Measurements from ENCODE around the gene SLC6A5.

SLC6A5 gene

GRCh38 chr11:20631519-20632168 lies 32.2 kb downstream of the SLC6A5 start:
- ChIA-PET POLR2A (no interaction called here), CTCF (interaction anchor here (1.2 to 1.4 kb wide), 3 partner anchors 16 to 499 kb away, joined by 3 to 6 read pairs (median 3); no protein-coding TSS in a partner anchor)
- DNase-seq (ENCODE audit: extremely low spot score) = no peak
- no peak for TF ChIP-seq CTCF (IDR thresholded peaks at IDR 0.05; ENCODE audit: control extremely low read depth, extremely low read depth, low read depth, missing control alignments)

- no peak for DNase-seq (ENCODE audit: extremely low spot score)
- ChIA-PET POLR2A (no interaction called here), CTCF (no interaction called here)
- TF ChIP-seq CTCF (IDR thresholded peaks at IDR 0.05; ENCODE audit: control extremely low read depth, extremely low read depth, low read depth, missing control alignments) = no peak
Observed at GRCh38 chr11:20632169-20632532, 32.7 kb downstream of the SLC6A5 start.

GRCh38 chr11:20634044-20634443 lies 34.6 kb downstream of the SLC6A5 start:
- DNase-seq (ENCODE audit: extremely low spot score) = no peak
- ChIA-PET POLR2A (no interaction called here), CTCF (interaction anchor here (1.0 kb wide), 1 partner anchor 15 kb away, joined by 3 read pairs; no protein-coding TSS in a partner anchor)
- TF ChIP-seq CTCF (IDR thresholded peaks at IDR 0.05; ENCODE audit: control extremely low read depth, extremely low read depth, low read depth, missing control alignments) = no peak

GRCh38 chr11:20634781-20635180 lies 35.4 kb downstream of the SLC6A5 start:
- POLR2A ChIA-PET = no interaction called here
- no peak for TF ChIP-seq CTCF (IDR thresholded peaks at IDR 0.05; ENCODE audit: control extremely low read depth, extremely low read depth, low read depth, missing control alignments)
- DNase-seq (ENCODE audit: extremely low spot score) = no peak
- CTCF ChIA-PET = interaction anchor here (1.0 kb wide), 1 partner anchor 15 kb away, joined by 3 read pairs; no protein-coding TSS in a partner anchor

GRCh38 chr11:20638074-20638473 lies 38.7 kb downstream of the SLC6A5 start:
- no peak for DNase-seq (ENCODE audit: extremely low spot score)
- ChIA-PET CTCF (interaction anchor here (2.3 to 3.7 kb wide), 4 partner anchors 10 to 874 kb away, joined by 9 to 23 read pairs (median 13); no protein-coding TSS in a partner anchor), POLR2A (no interaction called here)
- no peak for TF ChIP-seq CTCF (IDR thresholded peaks at IDR 0.05; ENCODE audit: control extremely low read depth, extremely low read depth, low read depth, missing control alignments)

GRCh38 chr11:20639688-20640087 lies 40.3 kb downstream of the SLC6A5 start:
- CTCF ChIA-PET = interaction anchor here (2.3 to 3.7 kb wide), 4 partner anchors 8 to 872 kb away, joined by 9 to 23 read pairs (median 13); no protein-coding TSS in a partner anchor
- POLR2A ChIA-PET = no interaction called here
- DNase-seq (ENCODE audit: extremely low spot score) = no peak
- no peak for TF ChIP-seq CTCF (IDR thresholded peaks at IDR 0.05; ENCODE audit: control extremely low read depth, extremely low read depth, low read depth, missing control alignments)
